DMS 273 (cell line): ENCODE results near the gene GLOD5.

Source experiments
- DNase-seq: peaks from one replicate; lab custom pipeline; 2025; ENCODE audit not compliant: unreplicated experiment; lab: John Stamatoyannopoulos, UW

Gene GLOD5

DNA sequence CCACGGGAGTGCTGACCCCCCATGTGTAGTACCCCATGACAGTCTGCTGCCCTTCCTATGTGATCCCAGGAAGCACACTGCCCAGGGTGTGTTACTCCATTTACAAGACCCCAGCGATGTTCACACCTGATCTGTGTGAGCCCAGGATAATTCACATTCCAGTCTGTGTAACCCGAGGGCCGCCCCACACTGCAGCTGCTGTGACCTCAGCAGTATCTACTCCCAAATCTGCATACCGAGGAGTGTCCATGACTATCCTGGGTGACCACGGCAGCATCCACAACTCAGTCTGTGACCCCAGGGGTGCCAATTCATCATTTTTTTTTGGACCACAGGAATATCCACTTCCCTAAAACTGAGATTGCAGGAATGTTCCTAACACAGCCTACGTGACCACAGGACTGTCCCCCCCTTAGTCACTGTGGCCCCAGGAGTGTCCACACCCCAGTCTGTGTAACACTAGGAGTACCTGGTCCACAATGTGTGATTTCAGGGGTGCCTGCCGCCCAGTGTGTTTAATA lies 7.8 kb upstream of the GLOD5 start:
- no peak for DNase-seq

DNA sequence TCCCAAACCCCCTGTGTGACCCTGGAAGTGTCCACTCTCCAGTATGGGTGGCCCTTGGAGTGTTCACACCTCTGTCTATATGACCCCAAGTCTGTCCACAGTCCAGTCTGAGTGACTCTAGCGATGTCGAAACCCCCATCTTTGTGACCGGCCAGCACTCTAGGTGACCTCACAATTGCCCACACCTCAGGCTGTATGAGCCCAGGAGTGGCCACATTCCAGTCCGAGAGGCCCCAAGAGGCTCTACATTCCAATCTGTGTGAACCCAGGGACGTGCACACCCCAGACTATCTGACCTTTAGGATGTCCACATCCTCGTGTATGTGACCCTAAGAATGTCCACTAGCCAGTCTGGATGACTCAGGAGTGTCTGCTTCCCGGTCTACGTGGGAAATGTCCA lies 7.3 kb upstream of the GLOD5 start:
- DNase-seq: no peak

GRCh38 chrX:48769230-48769629 lies 7.7 kb downstream of the GLOD5 start:
- DNase-seq: no peak

GRCh38 chrX:48770296-48770695 lies 8.7 kb downstream of the GLOD5 start:
- DNase-seq: no peak

DNA sequence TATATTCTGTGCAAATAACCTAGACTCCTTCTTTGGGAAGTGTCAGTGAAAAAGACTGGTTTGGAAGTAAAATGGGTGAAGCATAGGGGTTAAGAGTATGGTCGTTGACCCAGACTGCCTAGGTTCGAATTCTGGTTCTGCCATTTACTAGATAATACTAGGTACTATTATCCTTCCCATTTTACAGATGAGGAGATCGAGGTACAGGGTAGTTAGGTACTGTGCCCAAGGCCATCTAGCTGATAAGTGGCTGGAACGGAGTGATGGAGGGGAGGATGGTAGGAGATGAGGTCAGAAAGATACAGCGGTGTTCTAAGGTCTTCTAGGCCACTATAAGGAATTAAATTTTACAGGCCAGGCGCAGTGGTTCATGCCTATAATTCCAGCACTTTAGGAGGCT lies 11.1 kb downstream of the GLOD5 start:
- no peak for DNase-seq

GRCh38 chrX:48776818-48777439 lies 15.4 kb downstream of the GLOD5 start:
- no peak for DNase-seq

GRCh38 chrX:48779399-48779798 lies 17.9 kb downstream of the GLOD5 start:
- DNase-seq: no peak

DNA sequence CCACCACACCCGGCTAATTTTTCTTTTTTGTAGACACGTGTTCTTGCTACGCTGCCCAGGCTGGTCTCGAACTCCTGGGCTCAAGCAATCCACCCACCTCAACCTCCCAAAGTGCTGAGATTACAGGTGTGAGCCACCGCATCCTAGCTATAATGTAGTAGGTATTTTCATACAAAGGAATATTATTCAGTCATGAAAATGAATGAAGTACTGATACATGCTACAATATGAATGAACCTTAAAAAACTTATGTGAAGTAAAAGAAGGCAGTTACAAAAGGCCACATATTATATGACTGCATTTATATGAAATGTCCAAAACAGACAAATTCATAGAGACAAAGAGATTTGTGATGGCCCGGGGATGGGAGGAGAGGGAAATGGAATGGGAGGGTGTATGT lies 20.2 kb downstream of the GLOD5 start:
- no peak for DNase-seq

GRCh38 chrX:48782216-48782615 lies 20.7 kb downstream of the GLOD5 start:
- DNase-seq: no peak

GRCh38 chrX:48782795-48783194 lies 21.2 kb downstream of the GLOD5 start:
- DNase-seq: no peak

DNA sequence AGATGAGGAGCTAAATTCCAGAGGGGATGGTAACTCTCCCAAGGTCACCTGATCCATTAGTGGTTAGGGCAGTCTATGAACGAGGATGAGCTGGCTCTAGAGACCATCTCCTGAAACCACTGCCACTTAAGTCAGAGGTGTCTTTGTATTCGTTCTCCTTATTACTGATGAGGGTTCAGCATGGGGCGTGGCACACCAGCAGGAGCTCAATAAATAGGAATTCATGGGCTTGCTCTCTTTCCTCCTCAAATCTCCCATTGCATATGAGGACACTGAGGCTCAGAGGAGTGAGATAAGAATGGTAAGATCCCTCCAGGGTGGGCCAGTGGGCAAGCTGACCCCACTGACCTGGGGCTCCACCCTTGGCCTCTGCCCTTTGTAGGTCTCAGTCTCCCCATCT lies 23.2 kb downstream of the GLOD5 start:
- no peak for DNase-seq

GRCh38 chrX:48785186-48785539 lies 23.6 kb downstream of the GLOD5 start:
- no peak for DNase-seq

DNA sequence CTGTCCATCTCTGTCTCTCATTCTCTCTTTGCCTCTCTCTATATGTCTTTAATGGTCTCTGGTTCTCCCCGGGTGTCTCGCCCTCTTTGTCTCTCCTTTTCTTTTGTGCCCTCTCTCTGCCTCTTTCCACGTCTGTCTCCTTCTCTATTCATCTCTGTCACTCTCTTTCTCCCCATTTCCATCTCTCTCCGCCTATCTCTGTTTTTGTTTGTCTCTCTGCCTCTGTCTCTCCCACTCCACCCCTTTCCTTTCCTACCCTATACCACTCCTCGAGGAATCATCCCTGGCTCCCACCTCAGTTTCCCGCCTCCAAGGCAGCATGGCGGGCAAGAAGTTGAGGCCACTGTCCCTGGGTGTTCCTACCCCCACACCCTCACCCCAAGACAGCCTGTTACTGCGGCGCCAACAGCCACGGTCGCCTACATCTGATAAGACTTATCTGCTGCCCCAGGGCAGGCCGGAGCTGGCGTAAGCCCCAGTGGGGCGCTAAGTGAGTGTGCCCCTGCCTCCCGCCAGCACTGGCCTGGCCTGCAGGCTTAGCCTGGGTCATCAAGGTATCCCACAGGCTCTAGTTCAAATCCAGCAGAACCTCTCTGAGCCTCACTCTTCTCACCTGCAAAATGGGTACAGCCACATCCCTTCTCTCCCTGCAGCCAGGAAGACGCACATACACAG lies 24.1 kb downstream of the GLOD5 start:
- no peak for DNase-seq

DNA sequence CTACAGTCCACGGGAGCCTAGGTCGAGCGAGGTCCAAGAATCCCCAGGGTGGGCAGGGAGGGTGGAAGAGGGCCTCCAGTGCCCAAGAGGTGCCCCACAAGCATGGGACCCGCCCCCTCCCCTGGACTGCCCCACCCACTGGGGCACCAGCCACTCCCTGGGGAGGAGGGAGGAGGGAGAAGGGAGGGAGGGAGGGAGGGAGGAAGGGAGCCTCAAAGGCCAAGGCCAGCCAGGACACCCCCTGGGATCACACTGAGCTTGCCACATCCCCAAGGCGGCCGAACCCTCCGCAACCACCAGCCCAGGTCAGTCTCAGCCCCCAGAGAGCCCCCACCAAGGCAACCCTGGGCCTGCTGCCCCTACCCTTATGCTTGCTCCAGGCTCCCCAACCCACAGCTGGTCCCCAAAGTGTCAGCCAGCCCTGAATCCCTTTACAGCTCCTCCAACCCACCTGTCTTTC lies 24.8 kb downstream of the GLOD5 start, which contains the start of gene GATA1:
Gene GATA1, plus strand, starts transcription at position 250 of the 460 bp plus-strand sequence. CDS start 4,520 bp downstream, outside the sequence.
- DNase-seq: no peak

DNA sequence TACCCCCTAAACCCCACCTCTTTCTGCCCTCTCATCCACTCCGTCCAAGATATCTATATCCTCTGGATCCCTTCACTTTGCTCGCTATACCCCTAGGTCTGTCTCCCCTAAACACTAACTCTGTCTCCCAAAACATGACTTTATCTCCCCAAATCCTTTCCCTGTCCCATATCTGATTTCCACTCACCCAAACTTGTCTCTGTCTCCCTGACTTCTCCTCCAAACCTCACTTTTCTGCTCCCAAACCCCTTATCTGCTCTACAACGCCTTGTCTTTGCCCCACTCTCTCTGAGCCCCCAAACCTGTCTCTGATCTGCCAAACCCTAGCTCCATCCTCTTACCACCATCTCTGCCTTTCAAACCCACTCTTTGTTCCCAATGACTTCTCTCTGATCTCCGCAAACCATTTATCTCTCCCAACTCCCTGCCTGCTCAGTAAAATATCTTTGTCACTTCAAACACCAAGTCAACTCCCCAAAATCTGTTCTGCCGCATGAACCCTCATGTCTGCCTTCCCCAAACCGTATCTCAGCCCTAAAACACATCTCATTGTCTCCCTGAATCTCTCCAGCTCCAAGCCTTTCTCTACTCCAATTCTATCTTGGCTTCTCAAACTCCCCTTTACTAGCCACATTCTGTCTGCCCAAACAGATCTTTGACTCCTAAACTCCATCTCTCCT lies 25.4 kb downstream of the GLOD5 start:
- DNase-seq: no peak

- DNase-seq: no peak
Observed at GRCh38 chrX:48787505-48788443, 26.2 kb downstream of the GLOD5 start.

GRCh38 chrX:48789366-48790220 lies 28.0 kb downstream of the GLOD5 start:
- DNase-seq: no peak

GRCh38 chrX:48790477-48790876 lies 28.9 kb downstream of the GLOD5 start:
- no peak for DNase-seq

- DNase-seq: no peak
Observed at GRCh38 chrX:48791063-48791820, 29.7 kb downstream of the GLOD5 start.
